ACHN (cell line): ENCODE results near the gene DTX1.

Source experiments
- DNase-seq: peaks from one replicate; pipeline ENCODE4 v3.0.0-alpha.2; 2015
- in situ Hi-C: cut with HindIII; loops from 2 replicates; pipeline ENCODE4 v1.10.0; 2017; ENCODE audit warnings: low sequenced_read_pairs, low pct_ligation_motif_present, low pct_unique_long_range_greater_than_20kb

Gene DTX1

GRCh38 chr12:113087193-113087592 lies 30.7 kb downstream of the DTX1 start:
- in situ Hi-C loops = no loop called here
- no peak for DNase-seq

DNA sequence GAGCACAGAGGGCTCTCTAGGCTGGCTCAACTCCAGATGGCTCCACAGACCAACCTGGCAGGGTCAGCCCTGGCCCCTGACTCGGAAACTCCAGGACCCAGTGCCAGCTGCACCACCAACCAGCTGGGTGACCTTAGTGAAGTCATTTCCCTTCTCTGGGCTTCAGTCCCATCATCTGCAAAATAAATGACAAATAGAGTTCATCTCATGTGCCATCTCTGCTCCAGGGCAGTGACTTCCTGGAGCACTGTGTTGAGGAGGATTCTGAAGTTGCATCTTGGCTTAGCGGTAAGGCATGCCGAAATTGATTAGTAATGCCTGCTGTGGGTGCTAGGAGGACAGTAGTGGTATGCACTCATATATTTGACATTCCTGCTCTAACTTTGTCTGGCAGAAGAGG lies 31.5 kb downstream of the DTX1 start:
- no peak for DNase-seq
- in situ Hi-C loops = no loop called here

DNA sequence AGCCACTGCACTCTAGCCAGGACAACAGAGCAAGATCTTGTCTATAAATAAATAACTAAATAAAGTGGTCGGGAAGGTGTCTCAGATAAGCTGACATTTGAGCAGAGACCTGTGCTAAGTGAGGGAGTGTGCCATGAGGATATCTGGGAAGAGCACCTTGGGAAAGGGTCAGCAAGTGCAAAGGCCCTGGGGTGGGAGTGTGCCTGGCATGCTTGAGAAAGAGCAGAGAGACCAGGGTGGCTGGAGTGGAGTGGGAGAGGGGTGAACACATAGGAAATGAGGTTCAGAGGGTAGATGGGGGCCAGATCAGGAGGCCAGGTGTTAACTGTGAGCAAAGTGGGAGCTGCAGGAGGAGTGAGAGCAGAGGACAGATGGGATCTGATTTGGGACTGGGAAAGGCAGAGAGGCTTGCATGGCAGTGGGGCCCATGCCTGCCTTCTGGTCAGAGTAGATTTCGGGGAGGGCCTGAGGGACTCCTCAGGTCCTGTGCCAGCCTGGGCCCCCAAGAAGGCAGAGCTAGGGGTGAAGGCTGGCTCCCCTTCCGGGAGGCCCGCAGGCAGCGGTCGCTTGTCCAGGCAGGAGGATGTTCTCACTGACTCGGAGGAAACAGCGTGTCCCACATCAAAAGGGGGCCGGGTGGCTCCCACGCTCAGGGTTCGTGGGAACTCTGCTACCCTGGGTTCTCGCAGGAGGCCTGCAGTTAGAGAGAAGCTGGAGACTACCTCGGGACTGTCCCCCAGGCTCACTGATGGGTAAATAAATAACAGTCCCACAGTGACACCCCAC lies 32.6 kb downstream of the DTX1 start:
- in situ Hi-C loops = no loop called here
- DNase-seq = no peak

GRCh38 chr12:113089839-113090238 lies 33.3 kb downstream of the DTX1 start:
- no peak for DNase-seq
- in situ Hi-C loops = no loop called here

DNA sequence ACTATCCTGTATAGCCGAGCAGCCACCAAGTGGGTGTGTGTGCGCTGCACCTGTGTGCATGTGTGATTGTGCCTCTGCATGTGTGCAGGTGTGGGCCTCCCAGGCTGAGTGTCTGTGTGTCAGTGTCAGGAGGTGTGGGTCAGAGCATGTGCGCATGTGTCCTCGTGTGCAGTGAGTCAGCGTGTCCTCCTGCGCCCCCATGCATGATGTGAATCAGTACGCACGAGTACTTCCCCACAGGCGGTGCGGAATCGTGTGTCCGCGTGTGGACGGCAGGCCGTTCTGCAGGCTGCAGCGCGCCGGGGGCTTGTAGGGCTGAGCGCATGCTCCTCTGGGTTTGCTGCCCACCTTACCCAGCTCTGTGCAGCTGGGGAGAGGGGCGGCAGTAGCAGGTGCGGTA lies 34.2 kb downstream of the DTX1 start:
- no peak for DNase-seq
- in situ Hi-C loops = no loop called here

DNA sequence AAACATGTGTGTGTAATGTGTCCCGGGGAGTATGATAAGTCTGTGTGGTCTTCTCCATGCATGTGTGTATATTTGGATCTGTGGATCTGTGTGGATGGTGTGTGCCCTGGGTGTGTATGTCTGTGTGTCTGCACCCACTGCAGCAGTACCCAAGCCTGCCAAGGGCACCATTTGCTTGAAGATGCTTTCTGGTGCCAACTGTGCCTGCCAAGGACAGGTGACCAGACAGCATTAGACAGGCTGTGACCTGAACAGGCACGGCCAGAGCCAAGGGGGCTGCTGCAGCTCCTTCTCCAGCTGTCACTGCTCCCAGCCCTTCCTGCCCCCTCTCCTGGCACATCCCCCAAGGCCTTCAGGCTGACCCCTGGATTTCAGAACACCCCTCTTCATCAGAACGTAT lies 35.0 kb downstream of the DTX1 start:
- in situ Hi-C loops = no loop called here
- no peak for DNase-seq

- no peak for DNase-seq
- in situ Hi-C loops = no loop called here
Observed at GRCh38 chr12:113092607-113093408, 36.3 kb downstream of the DTX1 start.

GRCh38 chr12:113093409-113094101 lies 37.0 kb downstream of the DTX1 start:
- DNase-seq = no peak

DNA sequence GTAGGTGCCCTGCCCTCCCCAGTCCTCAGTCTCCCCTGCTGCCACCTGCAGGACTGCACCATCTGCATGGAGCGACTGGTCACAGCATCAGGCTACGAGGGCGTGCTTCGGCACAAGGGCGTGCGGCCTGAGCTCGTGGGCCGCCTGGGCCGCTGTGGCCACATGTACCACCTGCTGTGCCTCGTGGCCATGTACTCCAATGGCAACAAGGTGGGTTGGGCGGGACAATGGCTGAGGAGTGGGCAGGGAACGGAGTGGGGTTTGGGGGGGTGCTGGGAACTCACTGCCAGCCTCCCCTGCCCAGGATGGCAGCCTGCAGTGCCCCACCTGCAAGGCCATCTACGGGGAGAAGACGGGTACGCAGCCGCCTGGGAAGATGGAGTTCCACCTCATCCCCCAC lies 38.2 kb downstream of the DTX1 start:
- in situ Hi-C loops = no loop called here
- DNase-seq = no peak

More at GRCh38 chr12:113093409-113094101, 37.0 kb downstream of the DTX1 start:
- in situ Hi-C loops = no loop called here

DNA sequence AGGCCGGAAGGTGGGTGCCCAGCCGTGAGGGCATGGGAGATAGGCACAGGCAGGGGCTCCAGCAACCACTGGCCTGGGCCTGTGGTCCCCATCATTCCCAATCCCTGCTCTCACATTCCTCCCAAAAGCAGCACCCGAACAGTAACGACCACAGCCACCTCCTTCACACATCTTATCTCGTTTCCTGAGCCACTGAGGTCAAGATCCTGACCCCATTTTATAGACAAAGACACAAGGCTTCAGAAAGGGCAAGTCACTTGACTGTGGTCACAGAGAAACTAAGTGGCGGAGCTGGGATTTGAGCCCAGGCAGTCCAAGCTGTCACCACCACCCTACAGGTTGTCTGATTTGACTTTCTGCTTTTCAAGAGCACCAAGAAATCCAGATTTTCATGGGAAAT lies 38.9 kb downstream of the DTX1 start:
- no peak for DNase-seq
- in situ Hi-C loops = no loop called here

DNA sequence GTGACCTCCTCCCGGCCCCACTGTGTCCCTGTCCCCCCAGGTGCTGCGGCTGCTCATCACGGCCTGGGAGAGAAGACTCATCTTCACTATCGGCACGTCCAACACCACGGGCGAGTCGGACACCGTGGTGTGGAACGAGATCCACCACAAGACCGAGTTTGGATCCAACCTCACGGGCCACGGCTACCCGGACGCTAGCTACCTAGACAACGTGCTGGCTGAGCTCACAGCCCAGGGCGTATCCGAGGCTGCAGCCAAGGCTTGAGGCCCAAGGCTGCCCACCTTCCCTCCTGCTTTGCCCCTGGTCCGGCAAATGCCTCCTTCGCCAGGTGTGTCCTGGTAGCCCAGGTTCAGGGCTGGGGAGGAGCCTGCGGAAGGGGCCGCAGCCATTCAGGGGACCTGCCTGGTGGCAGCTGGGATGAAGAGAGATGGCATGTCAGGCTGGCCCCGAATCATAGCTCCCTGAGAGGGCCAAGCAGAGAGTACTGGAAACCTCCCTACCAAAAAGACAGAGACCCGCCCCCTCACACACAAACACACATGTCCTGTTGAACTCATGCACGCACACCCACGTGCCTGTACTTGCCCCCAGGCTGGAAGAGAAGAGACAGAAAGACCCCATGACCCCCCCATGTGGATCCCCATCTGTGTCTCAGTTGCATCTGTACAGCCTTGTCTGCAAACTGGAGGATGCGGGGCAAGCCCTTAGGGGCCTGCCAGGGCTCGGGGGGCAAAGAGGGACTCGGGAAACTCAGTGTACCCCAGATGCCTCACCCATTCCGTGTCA lies 40.3 kb downstream of the DTX1 start:
- in situ Hi-C loops = no loop called here

DNA sequence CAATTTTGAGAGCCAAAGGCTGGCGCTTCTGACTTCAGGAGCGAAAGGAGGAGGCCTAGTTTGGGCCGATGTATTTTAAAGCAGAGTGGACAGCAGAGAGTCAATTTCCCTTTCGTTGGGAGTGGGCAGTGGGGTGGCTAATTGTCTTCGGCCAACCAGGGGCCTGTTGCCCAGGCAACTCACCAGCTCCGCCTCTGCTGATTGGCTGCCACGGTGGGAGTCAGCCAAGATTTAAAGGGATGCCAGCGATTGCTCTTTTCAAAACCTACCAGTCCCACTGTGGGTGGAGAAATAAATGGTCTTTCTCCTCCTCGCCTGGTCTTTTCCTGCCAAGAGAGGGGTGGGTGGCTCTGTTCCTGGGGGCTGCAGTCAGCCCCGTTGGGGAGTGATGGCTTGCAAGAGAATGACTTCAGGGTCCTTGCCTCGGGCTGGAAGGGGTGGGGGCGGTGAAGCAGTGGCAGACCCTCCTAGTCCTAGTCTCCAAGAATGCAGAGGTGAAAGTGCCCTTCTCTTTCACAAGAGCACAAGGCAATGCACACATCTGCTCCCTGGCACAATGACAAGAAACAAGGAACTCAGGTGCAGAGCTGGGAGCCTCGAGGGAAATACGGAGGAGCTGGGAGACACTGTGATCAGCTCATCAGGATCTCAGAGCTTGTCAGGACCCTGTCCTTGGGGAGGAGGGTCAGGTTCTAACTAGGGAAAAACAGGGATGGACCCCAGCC lies 41.3 kb downstream of the DTX1 start:
- in situ Hi-C loops = no loop called here
- no peak for DNase-seq

More for the DNA sequence above, 40.3 kb downstream of the DTX1 start:
- DNase-seq = no peak

DNA sequence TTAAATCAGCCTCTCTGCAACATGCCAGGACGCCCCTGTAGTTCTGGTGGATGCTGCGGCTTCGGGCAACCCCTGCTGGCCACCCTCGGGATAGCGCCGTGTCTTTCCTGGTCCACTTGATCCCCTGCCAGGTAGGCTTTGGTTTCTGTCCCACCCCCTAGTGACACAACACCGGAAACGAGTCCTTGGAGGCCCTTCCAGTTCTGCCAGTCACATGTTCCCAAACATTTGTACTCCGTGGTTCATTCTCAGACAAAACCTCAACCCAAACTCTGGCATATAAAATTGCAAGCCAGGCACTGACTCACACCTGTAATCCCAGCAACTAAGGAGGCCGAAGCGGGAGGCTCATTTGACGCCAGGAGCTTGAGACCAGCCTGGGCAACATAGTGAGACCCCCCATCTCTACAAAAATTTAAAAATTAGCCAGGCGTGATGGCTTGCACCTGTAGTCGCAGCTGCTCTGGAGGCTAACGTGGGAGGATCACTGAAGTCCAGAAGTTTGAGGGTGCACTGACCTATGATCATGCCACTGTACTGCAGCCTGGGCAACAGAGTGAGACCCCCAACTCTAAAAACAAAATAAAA lies 42.0 kb downstream of the DTX1 start:
- peak; percentile 96 for DNase-seq
- in situ Hi-C loops = no loop called here

- no peak for DNase-seq
- in situ Hi-C loops = no loop called here
Observed at GRCh38 chr12:113099364-113099763, 42.8 kb downstream of the DTX1 start.

DNA sequence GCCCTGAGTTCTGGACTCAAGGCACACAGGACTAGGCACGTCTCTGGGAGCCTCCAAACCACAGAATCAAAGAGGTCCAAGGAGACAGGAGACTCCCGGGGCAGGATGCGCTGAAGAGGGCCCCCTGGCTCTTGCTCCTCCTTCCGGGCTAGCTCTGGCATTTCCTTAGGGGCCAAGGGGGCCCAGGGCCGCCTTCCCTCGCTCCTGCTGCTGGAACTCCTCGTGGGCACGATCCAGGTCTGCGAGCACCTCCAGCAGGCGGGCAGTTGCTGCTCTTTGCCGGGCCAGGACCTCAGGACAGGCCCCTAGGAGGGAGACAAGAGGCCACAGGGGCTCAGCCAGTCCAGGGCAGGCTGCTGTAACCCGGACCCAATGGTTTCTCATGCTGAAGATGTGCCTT lies 43.2 kb downstream of the DTX1 start:
- in situ Hi-C loops = no loop called here
- no peak for DNase-seq

DNA sequence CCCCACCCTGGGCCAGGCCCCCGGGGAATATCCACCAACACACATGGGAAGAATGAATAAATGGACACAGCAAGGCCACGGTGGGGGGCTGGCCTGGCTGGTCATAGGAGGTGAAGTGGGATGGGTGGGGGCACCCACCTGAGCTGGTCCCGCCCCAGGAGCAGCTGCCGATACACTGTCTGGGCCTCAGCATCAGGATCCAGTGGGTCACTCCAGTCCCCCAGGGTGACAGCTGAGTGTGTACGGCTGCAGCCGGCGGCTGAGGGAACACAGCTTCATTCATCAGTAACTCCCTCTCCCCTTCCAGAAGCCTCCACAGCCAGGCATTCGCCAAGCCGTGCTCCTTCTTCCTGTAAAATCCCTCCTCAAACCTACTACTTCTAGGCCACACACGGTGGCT lies 45.2 kb downstream of the DTX1 start:
- no peak for DNase-seq

GRCh38 chr12:113102811-113103210 lies 46.3 kb downstream of the DTX1 start:
- no peak for DNase-seq
- in situ Hi-C loops = no loop called here

More for the DNA sequence above, 45.2 kb downstream of the DTX1 start:
- in situ Hi-C loops = no loop called here
